T-helper 2 cell treated with Interferon-gamma antibody and Interleukin-4, amounts not matched to agents 5 μg/mL and 100 μg/mL, for 36 hours (primary cell): ENCODE measurements around the gene SPTBN2.

Source experiments
- DNase-seq: peaks from one replicate; pipeline ENCODE4 v3.0.0; 2021; ENCODE audit warnings: low spot score
- H3K27ac Mint-ChIP-seq: one replicate; pipeline ENCODE4 v1.8.0; 2021; ENCODE audit warnings: mild to moderate bottlenecking, mixed read lengths
- H3K27me3 Mint-ChIP-seq: one replicate; pipeline ENCODE4 v1.8.0; 2021; ENCODE audit warnings: low read depth, mixed read lengths
- H3K36me3 Mint-ChIP-seq: one replicate; pipeline ENCODE4 v1.8.0; 2021; ENCODE audit warnings: low read depth, mixed read lengths
- H3K4me1 Mint-ChIP-seq: one replicate; pipeline ENCODE4 v1.8.0; 2021; ENCODE audit warnings: low read depth, mixed read lengths
- H3K4me3 Mint-ChIP-seq: one replicate; pipeline ENCODE4 v1.8.0; 2022; ENCODE audit warnings: mild to moderate bottlenecking, moderate library complexity, mixed read lengths
- H3K9me3 Mint-ChIP-seq: one replicate; pipeline ENCODE4 v1.8.0; 2021; ENCODE audit warnings: mixed read lengths

SPTBN2 gene

GRCh38 chr11:66701432-66702240 is 27.4 kb downstream of the SPTBN2 start:
- Mint-ChIP-seq H3K27ac (peak overlapping the region; percentile 37), H3K27me3 (no peaks in the 10 kb centered on the region), H3K4me3 (no peak overlapping the region), H3K9me3 (no peaks in the 10 kb centered on the region), H3K4me1 (no peaks in the 10 kb centered on the region), H3K36me3 (no peaks in the 10 kb centered on the region)
- no peak for DNase-seq

- no peak overlapping the region for H3K27ac Mint-ChIP-seq
- H3K4me1 Mint-ChIP-seq = no peaks in the 10 kb centered on the region
- no peak for DNase-seq
- no peaks in the 10 kb centered on the region for H3K9me3 Mint-ChIP-seq
- no peaks in the 10 kb centered on the region for H3K36me3 Mint-ChIP-seq
- H3K27me3 Mint-ChIP-seq = no peaks in the 10 kb centered on the region
- no peak overlapping the region for H3K4me3 Mint-ChIP-seq
Observed at GRCh38 chr11:66700742-66701141, 28.3 kb downstream of the SPTBN2 start.

GRCh38 chr11:66700337-66700736 is 28.7 kb downstream of the SPTBN2 start:
- H3K27ac Mint-ChIP-seq = no peak overlapping the region
- no peaks in the 10 kb centered on the region for H3K36me3 Mint-ChIP-seq
- no peak overlapping the region for H3K4me3 Mint-ChIP-seq
- H3K4me1 Mint-ChIP-seq = no peaks in the 10 kb centered on the region
- no peak for DNase-seq
- no peaks in the 10 kb centered on the region for H3K27me3 Mint-ChIP-seq
- H3K9me3 Mint-ChIP-seq = no peaks in the 10 kb centered on the region

GRCh38 chr11:66698491-66698890 is 30.5 kb downstream of the SPTBN2 start:
- Mint-ChIP-seq H3K27ac (no peak overlapping the region), H3K4me3 (no peak overlapping the region), H3K9me3 (no peaks in the 10 kb centered on the region), H3K4me1 (no peaks in the 10 kb centered on the region), H3K36me3 (no peaks in the 10 kb centered on the region), H3K27me3 (no peaks in the 10 kb centered on the region)
- no peak for DNase-seq

- Mint-ChIP-seq H3K27ac (no peak overlapping the region), H3K36me3 (no peaks in the 10 kb centered on the region), H3K9me3 (no peaks in the 10 kb centered on the region), H3K4me3 (no peak overlapping the region), H3K4me1 (no peaks in the 10 kb centered on the region), H3K27me3 (no peaks in the 10 kb centered on the region)
- DNase-seq = no peak
Observed at GRCh38 chr11:66697988-66698387, 31.0 kb downstream of the SPTBN2 start.

- Mint-ChIP-seq H3K9me3 (no peaks in the 10 kb centered on the region), H3K4me3 (no peak overlapping the region), H3K36me3 (no peaks in the 10 kb centered on the region), H3K27ac (no peak overlapping the region), H3K27me3 (no peaks in the 10 kb centered on the region), H3K4me1 (no peaks in the 10 kb centered on the region)
- no peak for DNase-seq
Observed at GRCh38 chr11:66696146-66696545, 32.9 kb downstream of the SPTBN2 start.

- Mint-ChIP-seq H3K36me3 (no peaks in the 10 kb centered on the region), H3K4me1 (no peaks in the 10 kb centered on the region), H3K27ac (no peak overlapping the region), H3K9me3 (no peaks in the 10 kb centered on the region), H3K4me3 (no peak overlapping the region), H3K27me3 (no peaks in the 10 kb centered on the region)
- peak; percentile 74 for DNase-seq
Observed at GRCh38 chr11:66694732-66695207, 34.2 kb downstream of the SPTBN2 start.

- Mint-ChIP-seq H3K27me3 (no peaks in the 10 kb centered on the region), H3K9me3 (no peaks in the 10 kb centered on the region), H3K4me1 (no peaks in the 10 kb centered on the region), H3K27ac (no peak overlapping the region), H3K36me3 (no peaks in the 10 kb centered on the region), H3K4me3 (no peak overlapping the region)
- no peak for DNase-seq
Observed at GRCh38 chr11:66694056-66694410, 35.0 kb downstream of the SPTBN2 start.

GRCh38 chr11:66693356-66694055 is 35.5 kb downstream of the SPTBN2 start:
- H3K27me3 Mint-ChIP-seq = no peaks in the 10 kb centered on the region
- no peaks in the 10 kb centered on the region for H3K4me1 Mint-ChIP-seq
- H3K36me3 Mint-ChIP-seq = no peaks in the 10 kb centered on the region
- H3K4me3 Mint-ChIP-seq = no peak overlapping the region
- H3K9me3 Mint-ChIP-seq = no peaks in the 10 kb centered on the region
- no peak for DNase-seq
- no peak overlapping the region for H3K27ac Mint-ChIP-seq

- no peaks in the 10 kb centered on the region for H3K4me1 Mint-ChIP-seq
- H3K4me3 Mint-ChIP-seq = no peak overlapping the region
- no peaks in the 10 kb centered on the region for H3K9me3 Mint-ChIP-seq
- H3K27ac Mint-ChIP-seq = no peak overlapping the region
- no peaks in the 10 kb centered on the region for H3K27me3 Mint-ChIP-seq
- DNase-seq = no peak
- H3K36me3 Mint-ChIP-seq = no peaks in the 10 kb centered on the region
Observed at GRCh38 chr11:66692871-66693331, 36.1 kb downstream of the SPTBN2 start.

GRCh38 chr11:66692446-66692845 is 36.6 kb downstream of the SPTBN2 start:
- Mint-ChIP-seq H3K27ac (no peak overlapping the region), H3K36me3 (no peaks in the 10 kb centered on the region), H3K27me3 (no peaks in the 10 kb centered on the region), H3K4me1 (no peaks in the 10 kb centered on the region), H3K9me3 (no peaks in the 10 kb centered on the region), H3K4me3 (no peak overlapping the region)
- DNase-seq = no peak

GRCh38 chr11:66691311-66691980 is 37.6 kb downstream of the SPTBN2 start:
- Mint-ChIP-seq H3K27ac (no peak overlapping the region), H3K27me3 (no peaks in the 10 kb centered on the region), H3K9me3 (no peaks in the 10 kb centered on the region), H3K4me3 (no peak overlapping the region), H3K36me3 (no peaks in the 10 kb centered on the region), H3K4me1 (no peaks in the 10 kb centered on the region)
- DNase-seq = no peak

- Mint-ChIP-seq H3K4me3 (no peak overlapping the region), H3K9me3 (no peaks in the 10 kb centered on the region), H3K27ac (no peak overlapping the region), H3K4me1 (no peaks in the 10 kb centered on the region), H3K36me3 (no peaks in the 10 kb centered on the region), H3K27me3 (no peaks in the 10 kb centered on the region)
- DNase-seq = no peak
Observed at GRCh38 chr11:66689661-66690590, 39.1 kb downstream of the SPTBN2 start.
